Trophoblast cell (in vitro differentiated cells and primary cell): ENCODE data around the gene DDR2.

Source experiments
- DNase-seq, 2 donors: peaks; one replicate each; pipeline ENCODE4 v3.0.0-alpha.2; 2016
- H2AFZ ChIP-seq: 2 replicates; pipeline ENCODE4 v1.6.1; 2013; ENCODE audit warnings: low read length, moderate library complexity, mild to moderate bottlenecking; ENCODE audit not compliant: insufficient read depth, poor library complexity
- H2AK5ac ChIP-seq: 2 replicates; pipeline ENCODE4 v1.6.1; 2013; ENCODE audit warnings: mild to moderate bottlenecking, low read length
- H2BK120ac ChIP-seq: 2 replicates; pipeline ENCODE4 v1.6.1; 2013; ENCODE audit warnings: low read length, mild to moderate bottlenecking, moderate library complexity; ENCODE audit not compliant: insufficient read depth, poor library complexity
- H2BK12ac ChIP-seq: 2 replicates; pipeline ENCODE4 v1.6.1; 2013; ENCODE audit warnings: mild to moderate bottlenecking, low read length, moderate library complexity
- H2BK5ac ChIP-seq: 2 replicates; pipeline ENCODE4 v1.6.1; 2013; ENCODE audit warnings: low read length, low read depth, moderate library complexity, mild to moderate bottlenecking; ENCODE audit not compliant: poor library complexity
- H3K14ac ChIP-seq: 2 replicates; pipeline ENCODE4 v1.6.1; 2013; ENCODE audit warnings: mild to moderate bottlenecking, low read length
- H3K18ac ChIP-seq: 2 replicates; pipeline ENCODE4 v1.6.1; 2013; ENCODE audit warnings: mild to moderate bottlenecking, low read length
- H3K23ac ChIP-seq: 2 replicates; pipeline ENCODE4 v1.6.1; 2013; ENCODE audit warnings: low read length
- H3K27ac ChIP-seq: 2 replicates; pipeline ENCODE4 v1.5.1; 2013; ENCODE audit warnings: low read depth, mild to moderate bottlenecking, inconsistent platforms, low read length, moderate library complexity
- H3K27me3 ChIP-seq: 2 replicates; pipeline ENCODE4 v1.6.1; 2013; ENCODE audit warnings: inconsistent platforms, mild to moderate bottlenecking, low read length, moderate library complexity; ENCODE audit not compliant: insufficient read depth
- H3K36me3 ChIP-seq, 2 experiments: 1 replicate in 1 of 2; 2 replicates in 1 of 2; pipeline ENCODE4 v1.6.1; 2013; ENCODE audit warnings: low read length in 2 of 2, mild to moderate bottlenecking in 2 of 2, moderate library complexity in 1 of 2; ENCODE audit not compliant: insufficient read depth in 2 of 2, control insufficient read depth in 1 of 2
- H3K4ac ChIP-seq: 2 replicates; pipeline ENCODE4 v1.6.1; 2013; ENCODE audit warnings: low read depth, mild to moderate bottlenecking, low read length, moderate library complexity
- H3K4me1 ChIP-seq, 2 experiments: 1 replicate in 1 of 2; 2 replicates in 1 of 2; pipeline ENCODE4 v1.6.1; 2013; ENCODE audit warnings: low read length in 2 of 2, mild to moderate bottlenecking in 2 of 2, moderate library complexity in 1 of 2; ENCODE audit not compliant: insufficient read depth in 2 of 2, control insufficient read depth in 1 of 2
- H3K4me2 ChIP-seq: 2 replicates; pipeline ENCODE4 v1.6.1; 2013; ENCODE audit warnings: inconsistent platforms, mild to moderate bottlenecking, low read length, moderate library complexity
- H3K4me3 ChIP-seq: 2 replicates; pipeline ENCODE4 v1.5.1; 2013; ENCODE audit warnings: mild to moderate bottlenecking, low read depth, low read length, inconsistent platforms
- H3K79me1 ChIP-seq: one replicate; pipeline ENCODE4 v1.6.1; 2013; ENCODE audit warnings: low read length
- H3K79me2 ChIP-seq: 2 replicates; pipeline ENCODE4 v1.6.1; 2013; ENCODE audit warnings: low read length, mild to moderate bottlenecking; ENCODE audit not compliant: control insufficient read depth, insufficient read depth, poor library complexity
- H3K9ac ChIP-seq: 2 replicates; pipeline ENCODE4 v1.6.1; 2013; ENCODE audit warnings: mild to moderate bottlenecking, low read length
- H3K9me3 ChIP-seq: 2 replicates; pipeline ENCODE4 v1.6.1; 2013; ENCODE audit warnings: low read depth, mild to moderate bottlenecking, control low read depth, inconsistent platforms, low read length; ENCODE audit not compliant: insufficient read depth
- H4K12ac ChIP-seq: 2 replicates; pipeline ENCODE4 v1.6.1; 2013; ENCODE audit warnings: low read depth, mild to moderate bottlenecking, low read length, moderate library complexity
- H4K8ac ChIP-seq: 2 replicates; pipeline ENCODE4 v1.6.1; 2013; ENCODE audit warnings: low read depth, mild to moderate bottlenecking, low read length, moderate library complexity
- H4K91ac ChIP-seq: one replicate; pipeline ENCODE4 v1.6.1; 2013; ENCODE audit warnings: low read depth, mild to moderate bottlenecking, low read length, moderate library complexity
- WGBS: extraction: QIAGEN DNeasy Blood & Tissue Kit; methylation state at CpG from one replicate; pipeline ENCODE4 v1.1.7; 2013; ENCODE audit warnings: missing lambda C conversion rate; ENCODE audit not compliant: insufficient read length, insufficient coverage; ENCODE audit errors: extremely low coverage; 5-methylcytosine and 5-hydroxymethylcytosine counted together

Gene DDR2

GRCh38 chr1:162682013-162682419 is 49.8 kb downstream of the DDR2 start:
- Histone ChIP-seq H3K27me3 (no peaks in the 10 kb centered on the region), H3K36me3 (no peaks in the 10 kb centered on the region), H3K23ac (no peak overlapping the region), H2AFZ (no peak overlapping the region), H4K8ac (no peak overlapping the region), H4K12ac (no peak overlapping the region), H3K4me1 (peaks cover 2 to 4% of the 10 kb centered on the region in 2 experiments), H3K27ac (no peak overlapping the region), H3K4ac (no peak overlapping the region), H3K9me3 (no peaks in the 10 kb centered on the region), H3K18ac (no peak overlapping the region), H3K79me2 (no peaks in the 10 kb centered on the region), H2AK5ac (no peak overlapping the region), H2BK12ac (no peak overlapping the region), H3K14ac (no peak overlapping the region), H3K79me1 (peaks cover 5% of the 10 kb centered on the region), H4K91ac (no peak overlapping the region), H3K9ac (no peak overlapping the region), H3K4me2 (no peak overlapping the region), H2BK120ac (no peak overlapping the region), H3K4me3 (no peak overlapping the region), H2BK5ac (no peak overlapping the region)
- DNase-seq = no peak
- no CpG with 5 or more reads among the region's 1 CpG for WGBS

- Histone ChIP-seq H2BK5ac (peak overlapping the region; percentile 7), H2AFZ (no peak overlapping the region), H3K27me3 (no peaks in the 10 kb centered on the region), H2AK5ac (no peak overlapping the region), H4K91ac (peak overlapping the region; percentile 48), H3K27ac (peak overlapping the region; percentile 30), H3K79me1 (peaks cover 13% of the 10 kb centered on the region), H4K8ac (peak overlapping the region; percentile 13), H4K12ac (no peak overlapping the region), H2BK120ac (no peak overlapping the region), H3K4me2 (no peak overlapping the region), H3K23ac (no peak overlapping the region), H3K9ac (no peak overlapping the region), H3K4ac (no peak overlapping the region), H3K4me1 (peaks cover 19% of the 10 kb centered on the region in 2 experiments), H2BK12ac (peak overlapping the region; percentile 83), H3K14ac (no peak overlapping the region), H3K9me3 (no peaks in the 10 kb centered on the region), H3K18ac (no peak overlapping the region), H3K4me3 (no peak overlapping the region), H3K36me3 (no peaks in the 10 kb centered on the region), H3K79me2 (peaks cover 4% of the 10 kb centered on the region)
- no CpG with 5 or more reads among the region's 6 CpGs for WGBS
- DNase-seq = peak in 1 of 2 donors; percentile 6
These were observed 55.6 kb downstream of the DDR2 start for GRCh38 chr1:162687870-162688269.

GRCh38 chr1:162688521-162688920 is 56.3 kb downstream of the DDR2 start:
- H3K79me1 ChIP-seq = peaks cover 13% of the 10 kb centered on the region
- H3K27ac ChIP-seq = no peak overlapping the region
- no peaks in the 10 kb centered on the region for H3K27me3 ChIP-seq
- H2AK5ac ChIP-seq = peak overlapping the region; percentile 69
- H4K12ac ChIP-seq = no peak overlapping the region
- peaks cover 19% of the 10 kb centered on the region in 2 experiments for H3K4me1 ChIP-seq
- no peaks in the 10 kb centered on the region for H3K36me3 ChIP-seq
- no peak overlapping the region for H3K14ac ChIP-seq
- no peak for DNase-seq
- peaks cover 4% of the 10 kb centered on the region for H3K79me2 ChIP-seq
- H3K18ac ChIP-seq = peak overlapping the region; percentile 17
- no peak overlapping the region for H3K9ac ChIP-seq
- H4K91ac ChIP-seq = peak overlapping the region; percentile 70
- no peak overlapping the region for H3K4ac ChIP-seq
- H3K4me3 ChIP-seq = no peak overlapping the region
- H2BK120ac ChIP-seq = peak overlapping the region; percentile 71
- H2AFZ ChIP-seq = no peak overlapping the region
- peak overlapping the region; percentile 17 for H2BK5ac ChIP-seq
- no peak overlapping the region for H3K4me2 ChIP-seq
- WGBS = no CpG with 5 or more reads among the region's 4 CpGs
- no peak overlapping the region for H3K23ac ChIP-seq
- H4K8ac ChIP-seq = no peak overlapping the region
- peak overlapping the region; percentile 67 for H2BK12ac ChIP-seq
- H3K9me3 ChIP-seq = no peaks in the 10 kb centered on the region

- Histone ChIP-seq H3K9me3 (no peaks in the 10 kb centered on the region), H3K27me3 (no peaks in the 10 kb centered on the region), H3K4me3 (no peak overlapping the region), H3K79me1 (peaks cover 13% of the 10 kb centered on the region), H4K12ac (no peak overlapping the region), H2BK5ac (no peak overlapping the region), H2AFZ (no peak overlapping the region), H3K4me1 (peaks cover 19% of the 10 kb centered on the region in 2 experiments), H3K23ac (no peak overlapping the region), H3K36me3 (no peaks in the 10 kb centered on the region), H3K27ac (no peak overlapping the region), H4K91ac (peak overlapping the region; percentile 70), H3K14ac (peak overlapping the region; percentile 35), H3K9ac (no peak overlapping the region), H3K4me2 (no peak overlapping the region), H2AK5ac (peak overlapping the region; percentile 69), H3K4ac (no peak overlapping the region), H3K18ac (no peak overlapping the region), H2BK12ac (peak overlapping the region; percentile 67), H3K79me2 (peaks cover 4% of the 10 kb centered on the region), H4K8ac (no peak overlapping the region), H2BK120ac (peak overlapping the region; percentile 71)
- WGBS = no CpG with 5 or more reads among the region's 5 CpGs
- no peak for DNase-seq
These were observed 56.7 kb downstream of the DDR2 start for GRCh38 chr1:162688931-162689330.
